ENCODE data around the gene RNF227. TPM values are rescaled to one million over a fixed set of nuclear protein-coding genes. Genes with fewer than 3 reads are reported as not detected.

RNF227 gene
- total RNA-seq, 4 donors from 2014 or later: 0.94 to 8.6 (median 5.7) TPM

GRCh38 chr17:7944326-7944725 lies 28.2 kb upstream of the RNF227 start:
- no peak for TF ChIP-seq POLR2A (IDR thresholded peaks at IDR 0.05)
- TF ChIP-seq, protein P1, sequence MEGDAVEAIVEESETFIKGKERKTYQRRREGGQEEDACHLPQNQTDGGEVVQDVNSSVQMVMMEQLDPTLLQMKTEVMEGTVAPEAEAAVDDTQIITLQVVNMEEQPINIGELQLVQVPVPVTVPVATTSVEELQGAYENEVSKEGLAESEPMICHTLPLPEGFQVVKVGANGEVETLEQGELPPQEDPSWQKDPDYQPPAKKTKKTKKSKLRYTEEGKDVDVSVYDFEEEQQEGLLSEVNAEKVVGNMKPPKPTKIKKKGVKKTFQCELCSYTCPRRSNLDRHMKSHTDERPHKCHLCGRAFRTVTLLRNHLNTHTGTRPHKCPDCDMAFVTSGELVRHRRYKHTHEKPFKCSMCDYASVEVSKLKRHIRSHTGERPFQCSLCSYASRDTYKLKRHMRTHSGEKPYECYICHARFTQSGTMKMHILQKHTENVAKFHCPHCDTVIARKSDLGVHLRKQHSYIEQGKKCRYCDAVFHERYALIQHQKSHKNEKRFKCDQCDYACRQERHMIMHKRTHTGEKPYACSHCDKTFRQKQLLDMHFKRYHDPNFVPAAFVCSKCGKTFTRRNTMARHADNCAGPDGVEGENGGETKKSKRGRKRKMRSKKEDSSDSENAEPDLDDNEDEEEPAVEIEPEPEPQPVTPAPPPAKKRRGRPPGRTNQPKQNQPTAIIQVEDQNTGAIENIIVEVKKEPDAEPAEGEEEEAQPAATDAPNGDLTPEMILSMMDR (IDR thresholded peaks at IDR 0.05): no peak
- Histone ChIP-seq H3K4me3 (no peak overlapping the region), H3K9me3 (no peaks in the 10 kb centered on the region), H3K4me1 (no peaks in the 10 kb centered on the region), H3K27ac (no peak overlapping the region), H3K36me3 (peaks cover 13 to 97% (median 38%) of the 10 kb centered on the region in 3 donors), H3K27me3 (no peaks in the 10 kb centered on the region)
- intact Hi-C loops (cut with DNase I): no loop called here
- WGBS, 2 donors: 90% methylated on average over 5 to 7 of the region's 9 CpGs
- no peak for DNase-seq

DNA sequence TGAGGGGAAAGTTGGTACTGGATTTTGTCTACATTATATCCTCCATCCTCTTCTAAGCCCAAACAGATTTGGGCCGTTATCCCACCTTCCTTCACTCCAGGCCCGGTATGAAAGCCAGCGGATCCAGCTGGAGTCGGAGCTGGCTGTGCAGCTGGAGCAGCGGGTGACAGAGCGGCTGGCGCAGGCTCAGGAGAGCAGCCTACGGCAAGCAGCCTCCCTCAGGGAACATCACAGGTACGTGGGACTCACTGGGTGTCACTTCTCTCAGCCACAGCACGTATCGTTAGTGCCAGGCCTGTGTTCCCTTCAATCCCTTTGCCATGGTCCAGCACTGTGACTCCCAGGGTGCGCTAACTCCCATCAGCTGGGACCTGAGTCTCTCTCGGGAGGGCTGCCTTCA lies 27.2 kb upstream of the RNF227 start:
- no peak for DNase-seq
- WGBS, 2 donors: 87 to 91% methylated on average over 4 to 12 of the region's 13 CpGs
- Histone ChIP-seq H3K36me3 (peaks cover 13 to 97% (median 42%) of the 10 kb centered on the region in 3 donors), H3K4me3 (no peak overlapping the region), H3K4me1 (no peaks in the 10 kb centered on the region), H3K27me3 (no peaks in the 10 kb centered on the region), H3K9me3 (no peaks in the 10 kb centered on the region), H3K27ac (no peak overlapping the region)
- no peak for TF ChIP-seq POLR2A (IDR thresholded peaks at IDR 0.05)
- TF ChIP-seq, protein P1 (IDR thresholded peaks at IDR 0.05): no peak
- intact Hi-C loops (cut with DNase I): no loop called here

GRCh38 chr17:7940743-7941142 lies 24.7 kb upstream of the RNF227 start:
- peaks cover 13 to 98% (median 34%) of the 10 kb centered on the region in 3 donors for H3K36me3 ChIP-seq
- no peaks in the 10 kb centered on the region for H3K9me3 ChIP-seq
- H3K4me3 ChIP-seq: no peak overlapping the region
- H3K27ac ChIP-seq: no peak overlapping the region
- TF ChIP-seq, protein P1 (IDR thresholded peaks at IDR 0.05): no peak
- TF ChIP-seq POLR2A (IDR thresholded peaks at IDR 0.05): no peak
- no peak for DNase-seq
- intact Hi-C loops (cut with DNase I): no loop called here
- H3K4me1 ChIP-seq: no peaks in the 10 kb centered on the region
- no peaks in the 10 kb centered on the region for H3K27me3 ChIP-seq
- WGBS, 2 donors: 86 to 90% methylated on average over 6 of the region's 6 CpGs

DNA sequence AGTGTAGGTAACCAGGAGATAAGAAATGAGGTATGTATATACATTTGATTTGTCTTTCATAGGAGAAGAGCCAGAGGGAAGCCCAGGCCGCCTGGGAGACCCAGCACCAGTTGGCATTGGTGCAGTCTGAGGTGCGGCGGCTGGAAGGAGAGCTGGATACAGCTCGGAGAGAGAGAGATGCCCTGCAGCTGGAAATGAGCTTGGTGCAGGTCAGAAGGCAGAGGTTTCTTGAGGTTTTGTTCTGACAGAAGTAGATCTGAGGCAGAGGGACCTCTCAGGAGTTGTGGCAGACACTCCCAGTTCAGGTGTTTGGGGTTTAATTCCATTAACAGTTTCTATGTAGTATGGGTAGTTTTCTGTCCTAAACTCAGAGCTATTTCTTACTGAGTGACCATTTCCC lies 23.9 kb upstream of the RNF227 start:
- WGBS, 2 donors: 87 to 95% methylated on average over 4 of the region's 4 CpGs
- no peaks in the 10 kb centered on the region for H3K9me3 ChIP-seq
- DNase-seq: no peak
- no peaks in the 10 kb centered on the region for H3K27me3 ChIP-seq
- no peak overlapping the region for H3K27ac ChIP-seq
- H3K36me3 ChIP-seq: peaks cover 13 to 98% (median 33%) of the 10 kb centered on the region in 3 donors
- intact Hi-C loops (cut with DNase I): no loop called here
- H3K4me1 ChIP-seq: no peaks in the 10 kb centered on the region
- no peak overlapping the region for H3K4me3 ChIP-seq
- TF ChIP-seq, protein P1 (IDR thresholded peaks at IDR 0.05): no peak
- TF ChIP-seq POLR2A (IDR thresholded peaks at IDR 0.05): no peak

- no peak for DNase-seq
- intact Hi-C loops (cut with DNase I): no loop called here
Measured at GRCh38 chr17:7935859-7936258, 19.8 kb upstream of the RNF227 start.

More at GRCh38 chr17:7935859-7936258, 19.8 kb upstream of the RNF227 start:
- Histone ChIP-seq H3K4me3 (no peak overlapping the region), H3K36me3 (peaks cover 0 to 64% (median 13%) of the 10 kb centered on the region in 3 donors), H3K9me3 (no peaks in the 10 kb centered on the region), H3K27ac (no peak overlapping the region), H3K27me3 (no peaks in the 10 kb centered on the region), H3K4me1 (peaks cover 13 to 33% (median 17%) of the 10 kb centered on the region in 3 donors)
- TF ChIP-seq POLR2A (IDR thresholded peaks at IDR 0.05): no peak
- TF ChIP-seq, protein P1 (IDR thresholded peaks at IDR 0.05): no peak
